GM19043 (cell line): ENCODE measurements around the gene NLRC5.
A peak's percentile ranks its signal among the peaks of the same experiment; 100 is the strongest.
"Not testable (repeated sequence)": the region's sequence is repeated elsewhere in the genome, so short reads cannot be mapped to it uniquely, and the experiment has no call there.

Source experiments
- ATAC-seq: cut with Tn5 transposase; IDR thresholded peaks from one replicate; pipeline ENCODE4 v1.9.1; 2021; ENCODE audit warnings: low read depth; ENCODE audit not compliant: unreplicated experiment

The NLRC5 gene

DNA sequence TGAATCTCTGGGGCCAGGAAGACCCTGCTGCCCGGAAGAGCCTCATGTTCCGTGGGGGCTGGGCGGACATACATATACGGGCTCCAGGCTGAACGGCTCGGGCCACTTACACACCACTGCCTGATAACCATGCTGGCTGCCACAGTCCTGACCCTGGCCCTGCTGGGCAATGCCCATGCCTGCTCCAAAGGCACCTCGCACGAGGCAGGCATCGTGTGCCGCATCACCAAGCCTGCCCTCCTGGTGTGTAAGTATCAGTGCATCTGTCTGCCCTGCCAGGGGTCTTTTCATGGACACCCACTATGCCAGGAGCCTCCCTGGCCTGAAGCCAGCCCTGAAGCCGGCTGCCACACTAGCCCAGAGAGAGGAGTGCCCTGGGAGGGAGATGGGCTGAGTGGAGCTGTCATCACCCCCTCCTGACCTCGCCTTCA, 27.5 kb upstream of the NLRC5 start, which contains the start of gene CETP:
CETP (plus strand) TSS at position 100 of the 431 bp plus-strand sequence; CDS start at position 130, 30 bp downstream.
- ATAC-seq, result no peak

DNA sequence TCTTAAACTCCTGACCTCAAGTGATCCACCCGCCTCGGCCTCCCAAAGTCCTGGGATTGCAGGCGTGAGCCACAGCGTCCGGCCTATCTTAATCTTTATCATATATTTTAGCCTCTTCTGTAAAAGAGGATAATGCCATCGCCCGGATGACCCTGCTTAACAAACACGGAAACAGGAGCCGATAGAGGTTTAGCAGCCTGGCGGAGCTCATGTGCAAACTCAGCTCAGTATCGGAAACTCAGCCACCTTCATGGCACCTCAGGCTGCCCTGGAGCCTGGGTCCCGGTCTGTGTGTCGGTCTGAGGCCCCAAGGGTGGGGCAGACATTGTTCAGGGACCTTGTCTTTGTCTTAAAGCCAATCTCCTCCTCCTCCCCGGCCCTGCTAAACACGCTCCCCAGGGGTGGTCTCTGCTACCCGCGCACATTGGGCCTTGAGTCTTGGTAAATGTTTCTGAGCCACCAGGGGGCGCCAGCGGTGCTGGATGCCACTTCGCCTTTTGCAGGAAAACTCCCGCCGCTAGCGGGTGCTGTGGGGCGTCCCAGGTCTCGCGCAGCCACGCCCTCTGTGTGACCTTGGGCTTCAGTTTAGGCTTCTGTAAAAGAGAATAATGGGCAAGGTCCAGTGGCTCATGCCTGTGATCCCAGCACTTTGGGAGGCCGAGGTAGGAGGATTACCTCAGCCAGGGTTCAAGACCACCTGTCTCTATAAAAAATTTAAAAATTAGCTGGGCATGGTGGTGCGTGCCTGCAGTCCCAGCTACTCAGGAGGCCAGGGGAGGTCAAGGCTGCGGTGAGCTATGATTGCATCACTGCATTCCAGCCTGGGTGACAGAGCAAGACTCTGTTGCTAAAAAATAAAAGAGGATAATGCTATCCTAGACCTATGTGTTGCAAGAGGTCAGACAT, 24.9 kb upstream of the NLRC5 start:
- no peak for ATAC-seq

DNA sequence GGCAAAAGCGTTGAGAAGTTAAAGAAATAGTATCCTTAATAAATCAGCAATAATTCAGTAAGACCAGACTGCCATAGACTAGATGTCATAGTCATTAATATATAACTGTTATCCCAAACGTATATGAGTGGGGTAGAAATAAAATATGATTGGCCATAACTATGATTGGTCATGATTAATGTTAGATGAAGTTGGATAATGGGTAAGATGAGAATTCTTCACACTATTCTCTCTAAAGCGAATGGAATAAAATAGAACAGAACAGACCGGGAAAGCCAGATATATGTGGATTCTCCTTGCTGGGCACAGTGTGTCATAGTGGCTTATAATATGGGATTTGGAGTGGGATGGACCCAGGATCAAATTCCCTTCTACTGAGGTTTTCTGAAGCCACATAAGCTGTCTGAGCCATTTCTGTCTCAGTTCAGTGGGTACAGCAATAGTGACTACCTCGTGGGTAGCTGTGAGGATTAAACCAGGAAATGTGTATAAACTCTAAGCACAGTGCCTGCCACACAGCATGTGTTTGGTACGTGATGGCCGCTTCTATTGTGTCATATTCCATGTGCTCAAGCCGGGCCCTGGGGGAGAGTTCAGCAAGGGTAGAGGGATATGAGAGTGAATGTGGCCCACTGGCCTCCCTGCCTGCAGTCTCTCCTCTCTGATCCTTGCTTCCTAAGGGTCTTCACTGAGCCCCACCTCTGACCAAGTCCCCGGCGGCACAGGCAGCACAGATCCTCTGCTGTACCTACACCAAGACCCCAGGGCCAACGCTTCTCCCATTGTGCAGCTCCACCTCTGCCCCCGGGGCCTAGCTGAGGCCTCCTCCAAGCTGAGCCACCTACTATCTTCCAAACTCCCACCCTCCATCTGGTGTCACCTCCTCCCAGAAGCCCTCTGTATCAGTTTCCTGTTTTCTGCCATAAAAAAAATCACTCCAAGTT, 23.9 kb upstream of the NLRC5 start:
- ATAC-seq, result no peak

- no peak for ATAC-seq
These were observed 23.3 kb upstream of the NLRC5 start for GRCh38 chr16:56966093-56966475.

GRCh38 chr16:56967733-56968132, 21.6 kb upstream of the NLRC5 start:
- ATAC-seq, result no peak

- ATAC-seq, result no peak
These were observed 19.6 kb upstream of the NLRC5 start for GRCh38 chr16:56969769-56970168.

GRCh38 chr16:56970934-56971767, 18.2 kb upstream of the NLRC5 start:
- ATAC-seq, result peak; percentile 88

GRCh38 chr16:56971768-56972043, 17.7 kb upstream of the NLRC5 start:
- no peak for ATAC-seq

DNA sequence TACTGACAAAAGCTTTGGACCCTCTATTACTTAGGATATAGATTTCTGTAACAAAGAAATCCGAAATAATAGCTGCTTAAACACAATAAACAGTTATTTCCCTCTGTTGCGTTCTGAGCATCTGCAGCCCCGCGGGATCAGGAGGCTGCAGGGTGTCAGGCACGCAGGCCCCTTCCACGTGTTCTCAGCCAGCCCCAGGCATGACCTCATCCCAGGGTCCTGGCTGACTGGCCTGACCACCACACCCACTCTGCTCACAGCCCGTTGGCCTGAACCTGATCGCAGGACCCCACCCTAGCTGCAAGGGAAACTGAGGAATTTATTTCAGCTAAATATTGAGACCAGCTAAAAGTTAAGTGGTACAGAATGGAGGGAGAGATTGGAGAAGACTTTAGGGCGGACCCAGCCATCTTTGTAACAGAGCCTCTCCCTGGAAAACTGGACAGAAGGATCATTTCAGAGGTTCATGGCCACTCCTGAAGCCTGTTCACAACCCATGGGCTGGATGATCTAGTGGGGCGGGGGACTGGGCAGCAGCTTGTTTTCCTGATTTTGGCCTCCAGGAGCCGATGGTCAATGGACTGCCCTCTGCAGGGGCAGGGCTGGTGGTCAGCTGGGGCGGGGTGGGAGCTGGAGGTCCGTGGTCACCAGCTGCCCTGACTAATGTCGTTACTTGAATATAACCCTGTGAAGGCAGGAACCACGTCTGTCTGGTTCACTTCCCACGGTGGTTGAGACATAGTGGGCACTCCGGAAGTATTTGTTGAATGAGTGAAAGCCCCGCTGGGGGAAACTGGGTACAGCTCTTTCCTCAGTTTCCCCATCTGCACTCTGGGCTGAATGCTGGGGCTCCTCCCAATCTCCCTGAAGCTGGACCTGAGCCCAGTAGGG, 16.7 kb upstream of the NLRC5 start:
- no peak for ATAC-seq

DNA sequence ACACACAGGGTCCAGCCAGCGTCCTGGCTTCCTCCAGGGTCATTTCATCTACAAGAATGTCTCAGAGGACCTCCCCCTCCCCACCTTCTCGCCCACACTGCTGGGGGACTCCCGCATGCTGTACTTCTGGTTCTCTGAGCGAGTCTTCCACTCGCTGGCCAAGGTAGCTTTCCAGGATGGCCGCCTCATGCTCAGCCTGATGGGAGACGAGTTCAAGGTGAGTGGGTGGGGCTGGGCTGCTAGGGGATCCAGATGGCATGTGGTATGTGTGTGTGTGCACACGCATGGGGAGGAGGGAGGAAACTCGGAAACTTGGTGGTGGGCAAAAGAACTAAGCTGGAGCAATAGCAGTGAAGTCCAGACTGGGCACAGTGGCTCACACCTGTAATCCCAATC, 16.1 kb upstream of the NLRC5 start:
- ATAC-seq, result no peak

GRCh38 chr16:56973899-56974298, 15.5 kb upstream of the NLRC5 start:
- ATAC-seq, result not testable (repeated sequence)

DNA sequence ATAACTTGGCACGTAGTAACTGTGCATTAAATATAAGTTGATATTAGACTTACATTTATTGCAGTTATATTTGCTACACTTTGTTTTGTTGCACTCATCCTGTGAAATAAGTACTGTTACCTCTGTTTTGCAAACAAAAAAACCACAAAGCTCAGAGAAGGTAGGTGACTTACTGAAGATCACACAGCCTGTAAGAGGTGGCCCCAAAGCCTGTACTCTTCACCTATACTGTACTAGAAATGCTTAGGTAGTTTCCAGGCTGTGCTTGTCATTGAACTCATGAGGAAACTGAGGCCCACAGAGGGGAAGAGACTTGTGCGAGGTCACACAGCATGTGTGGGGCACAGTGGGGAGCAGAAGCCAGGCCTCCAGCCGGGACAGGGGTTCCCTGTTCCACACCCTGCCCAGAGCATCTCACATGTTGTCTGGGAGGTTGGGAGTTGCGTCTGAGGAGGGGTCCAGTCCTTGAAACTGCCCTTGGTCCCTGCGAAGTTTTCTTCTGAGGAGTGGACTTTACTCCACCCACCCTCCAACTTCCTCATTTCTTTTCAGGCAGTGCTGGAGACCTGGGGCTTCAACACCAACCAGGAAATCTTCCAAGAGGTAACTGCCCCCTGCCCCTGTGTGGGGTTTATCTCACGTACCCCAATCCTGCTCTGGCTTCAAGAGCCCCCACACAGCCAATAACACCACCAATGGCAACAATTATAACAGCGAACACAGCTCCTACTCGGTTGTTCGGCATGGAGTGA, 14.6 kb upstream of the NLRC5 start:
- no peak for ATAC-seq

DNA sequence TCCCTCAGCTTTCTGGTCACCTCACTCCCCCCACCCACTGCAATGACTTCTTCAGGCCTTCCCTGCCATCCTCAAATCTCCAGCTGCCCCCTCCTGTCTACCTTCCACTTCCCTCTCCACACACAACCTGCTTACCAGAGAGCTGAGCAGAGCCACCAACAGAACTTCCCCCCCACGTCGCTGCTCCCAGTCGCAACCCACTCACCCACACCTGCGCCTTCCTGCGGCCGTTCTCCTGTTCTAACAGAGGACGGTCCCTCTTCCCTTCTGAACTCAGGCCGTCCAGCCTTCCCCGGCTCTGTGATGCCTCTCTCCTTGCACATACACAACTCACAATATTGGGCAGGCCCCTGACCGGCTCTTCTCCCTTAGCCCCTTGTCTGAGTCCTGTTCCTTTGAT, 13.6 kb upstream of the NLRC5 start:
- no peak for ATAC-seq

- ATAC-seq, result no peak
These were observed 12.1 kb upstream of the NLRC5 start for GRCh38 chr16:56977216-56977615.

GRCh38 chr16:56977823-56978430, 11.4 kb upstream of the NLRC5 start:
- ATAC-seq, result no peak

GRCh38 chr16:56980201-56980535, 9.2 kb upstream of the NLRC5 start:
- ATAC-seq, result no peak

DNA sequence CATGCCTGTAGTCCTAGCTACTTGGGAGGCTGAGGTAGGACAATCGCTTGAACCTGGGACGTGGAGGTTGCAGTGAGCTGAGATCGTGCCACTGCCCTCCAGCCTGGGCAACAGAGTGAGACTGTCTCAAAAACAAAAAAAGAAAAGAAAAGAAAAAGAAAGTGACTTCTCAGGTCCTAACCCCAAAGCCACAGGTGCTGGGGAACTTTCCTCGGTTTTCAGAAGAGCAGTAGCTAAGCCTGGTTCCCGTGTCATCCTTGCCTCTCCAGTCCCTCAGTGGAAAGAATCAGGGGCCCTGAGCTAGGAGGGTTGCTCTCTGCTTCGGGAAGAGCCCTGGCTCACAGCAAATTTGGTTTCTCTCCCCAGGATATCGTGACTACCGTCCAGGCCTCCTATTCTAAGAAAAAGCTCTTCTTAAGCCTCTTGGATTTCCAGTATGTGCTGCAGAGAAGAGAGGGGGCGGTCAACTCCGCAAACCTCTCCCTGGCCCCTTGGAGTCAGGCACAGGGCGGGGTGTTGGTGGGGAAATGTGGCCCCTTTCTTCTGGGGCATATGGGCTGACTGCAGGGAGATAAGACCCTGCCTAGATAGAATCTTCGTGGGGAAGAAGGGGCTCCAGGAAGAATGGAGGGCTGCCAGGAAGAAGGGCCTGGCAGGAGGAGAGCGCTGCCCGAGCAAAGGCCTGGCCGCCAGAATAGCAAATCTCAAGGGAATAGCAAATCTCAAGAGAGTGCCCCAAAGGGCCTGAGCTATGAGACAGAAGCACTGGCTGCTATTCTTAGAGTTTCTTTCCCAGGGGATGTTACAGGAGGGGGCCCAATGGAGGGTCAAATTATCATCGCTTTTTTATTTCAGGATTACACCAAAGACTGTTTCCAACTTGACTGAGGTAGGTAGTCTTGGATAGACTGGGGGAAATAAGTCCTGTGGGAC, 8.3 kb upstream of the NLRC5 start:
- ATAC-seq, result no peak
